Ectodermal cell (in vitro differentiated cells): Measurements from ENCODE around the gene CCNC.

Source experiments
- H3K27ac ChIP-seq: 2 replicates; pipeline ENCODE4 v1.7.0; 2013; ENCODE audit warnings: mild to moderate bottlenecking, low read depth, low read length; ENCODE audit not compliant: insufficient read depth, poor library complexity, severe bottlenecking
- H3K27me3 ChIP-seq: 2 replicates; pipeline ENCODE4 v1.7.0; 2013; ENCODE audit warnings: mild to moderate bottlenecking, low read length; ENCODE audit not compliant: insufficient read depth, control insufficient read depth, poor library complexity, severe bottlenecking
- H3K36me3 ChIP-seq: one replicate; pipeline ENCODE4 v1.7.0; 2013; ENCODE audit warnings: low read length; ENCODE audit not compliant: control insufficient read depth, insufficient read depth
- H3K4me1 ChIP-seq: one replicate; pipeline ENCODE4 v1.7.0; 2013; ENCODE audit warnings: low read length; ENCODE audit not compliant: control insufficient read depth, insufficient read depth
- H3K4me3 ChIP-seq: 2 replicates; pipeline ENCODE4 v1.7.0; 2013; ENCODE audit warnings: low read depth, low read length, control low read depth; ENCODE audit not compliant: insufficient read depth
- H3K9me3 ChIP-seq: 2 replicates; pipeline ENCODE4 v1.7.0; 2013; ENCODE audit warnings: mild to moderate bottlenecking, low read length, moderate library complexity; ENCODE audit not compliant: control insufficient read depth
- WGBS, 2 experiments: methylation state at CpG; one replicate each; pipeline ENCODE4 v1.1.7; 2013; ENCODE audit warnings: missing lambda C conversion rate in 2 of 2; 5-methylcytosine and 5-hydroxymethylcytosine counted together

Gene CCNC

DNA sequence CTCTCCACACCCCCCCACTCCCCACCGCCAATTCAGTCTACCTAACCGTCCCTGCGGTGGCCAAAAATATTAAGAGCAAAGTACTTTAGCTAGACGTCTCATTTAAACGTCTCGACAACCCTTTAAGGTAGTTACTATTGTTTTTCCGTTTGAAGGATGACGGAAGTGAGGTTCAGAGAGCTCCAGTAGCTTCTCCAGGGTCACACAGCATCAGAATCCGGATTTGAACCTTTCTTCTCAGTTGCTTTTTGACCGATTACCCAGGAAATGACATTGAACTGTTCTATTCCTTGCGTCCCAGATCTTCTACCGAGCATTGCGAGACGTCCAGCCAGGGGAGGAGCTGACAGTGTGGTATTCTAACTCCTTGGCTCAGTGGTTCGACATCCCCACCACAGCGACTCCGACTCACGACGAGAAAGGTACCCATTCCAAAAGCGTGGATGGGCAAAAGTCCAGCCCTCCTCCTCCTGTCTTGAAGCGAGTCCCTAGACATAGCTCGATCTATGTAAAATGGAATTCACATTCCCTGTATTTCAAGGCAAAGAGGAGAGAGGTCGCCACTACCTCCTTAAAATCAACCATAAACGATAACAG lies 40.5 kb upstream of the CCNC start:
- Histone ChIP-seq H3K36me3 (no peaks in the 10 kb centered on the region), H3K4me3 (no peak overlapping the region)
- 10 to 11% methylated on average over 23 to 24 of the region's 24 CpGs for WGBS, 2 experiments

DNA sequence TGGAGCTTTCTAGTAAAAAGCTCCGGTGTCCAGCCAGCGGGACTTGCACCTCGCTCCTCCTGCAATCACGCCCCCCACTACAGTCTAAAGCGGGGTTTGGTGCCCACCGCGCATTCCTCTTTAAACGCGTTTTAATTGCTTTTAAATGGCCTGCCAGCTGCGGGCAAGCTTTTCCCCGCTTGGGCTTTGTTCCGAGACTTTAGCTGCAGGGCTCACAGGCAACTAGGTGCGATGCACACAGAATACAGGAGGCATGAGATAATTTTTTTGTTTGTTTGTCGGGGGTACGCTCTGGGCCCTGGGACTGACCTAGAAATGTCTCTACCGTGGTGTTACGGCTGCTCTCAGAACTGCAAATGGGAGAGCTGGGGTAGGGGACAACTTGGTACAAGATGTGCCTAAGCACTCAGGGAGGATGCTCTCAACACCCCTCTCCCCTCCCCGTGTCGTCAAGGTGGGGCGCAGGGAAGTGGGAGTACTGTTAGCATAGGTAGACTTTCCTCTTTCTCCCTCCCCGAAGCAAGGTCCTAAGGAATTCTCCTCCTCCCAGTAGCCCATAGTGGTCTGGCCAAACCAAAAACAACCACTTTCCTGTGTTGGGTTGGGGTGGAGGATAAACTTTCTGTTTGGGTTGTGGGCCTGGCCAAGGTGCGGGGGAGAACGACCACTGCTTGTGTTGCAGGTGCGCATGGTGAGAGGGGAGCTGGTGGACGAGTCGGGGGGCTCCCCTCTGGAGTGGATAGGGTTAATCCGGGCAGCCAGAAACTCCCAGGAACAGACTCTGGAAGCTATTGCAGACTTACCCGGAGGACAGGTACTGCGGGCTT lies 39.8 kb upstream of the CCNC start:
- WGBS, 2 experiments, result 4 to 6% methylated on average over 25 to 29 of the region's 29 CpGs
- Histone ChIP-seq H3K9me3 (no peaks in the 10 kb centered on the region), H3K4me1 (peaks cover 12% of the 10 kb centered on the region), H3K27me3 (peaks cover 100% of the 10 kb centered on the region), H3K27ac (no peak overlapping the region), H3K36me3 (no peaks in the 10 kb centered on the region), H3K4me3 (no peak overlapping the region)

More for the DNA sequence above, 40.5 kb upstream of the CCNC start:
- H3K4me1 ChIP-seq, result peaks cover 8% of the 10 kb centered on the region
- H3K27ac ChIP-seq, result no peak overlapping the region
- H3K27me3 ChIP-seq, result peaks cover 100% of the 10 kb centered on the region
- H3K9me3 ChIP-seq, result no peaks in the 10 kb centered on the region

DNA sequence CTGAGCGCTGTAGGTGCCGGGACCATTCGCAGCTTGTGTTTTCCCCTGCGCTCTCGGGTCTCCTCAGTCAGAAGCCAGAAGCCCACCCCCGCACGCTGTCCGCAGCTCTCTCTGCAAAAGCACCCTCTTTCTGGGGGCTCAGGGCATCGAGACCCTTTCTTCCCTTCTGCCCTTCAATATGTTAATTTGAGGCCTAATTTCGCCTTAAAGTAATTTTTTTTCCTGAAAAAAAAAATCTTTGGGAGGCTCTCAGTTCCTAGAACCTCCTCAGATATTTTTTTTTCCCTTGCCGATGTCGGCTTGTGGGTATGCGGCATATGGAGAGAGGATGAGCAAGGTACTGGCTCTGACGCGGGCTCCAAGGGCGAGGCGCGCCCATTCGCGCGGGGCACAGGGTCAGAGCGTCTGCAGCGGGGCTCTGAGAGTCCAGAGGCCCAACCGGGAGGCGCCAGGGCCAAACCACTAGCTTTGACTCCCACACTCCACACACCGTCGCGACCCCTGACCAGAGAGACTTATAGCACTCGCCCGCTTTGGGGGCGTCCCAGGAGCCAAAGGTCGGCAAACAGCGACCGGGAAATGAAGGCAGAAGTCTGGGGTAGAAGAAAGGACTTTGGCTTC lies 39.1 kb upstream of the CCNC start:
- Histone ChIP-seq H3K36me3 (no peaks in the 10 kb centered on the region), H3K27me3 (peaks cover 100% of the 10 kb centered on the region), H3K9me3 (no peaks in the 10 kb centered on the region), H3K27ac (no peak overlapping the region), H3K4me1 (peaks cover 9% of the 10 kb centered on the region), H3K4me3 (no peak overlapping the region)
- 3 to 4% methylated on average over 34 of the region's 34 CpGs for WGBS, 2 experiments

DNA sequence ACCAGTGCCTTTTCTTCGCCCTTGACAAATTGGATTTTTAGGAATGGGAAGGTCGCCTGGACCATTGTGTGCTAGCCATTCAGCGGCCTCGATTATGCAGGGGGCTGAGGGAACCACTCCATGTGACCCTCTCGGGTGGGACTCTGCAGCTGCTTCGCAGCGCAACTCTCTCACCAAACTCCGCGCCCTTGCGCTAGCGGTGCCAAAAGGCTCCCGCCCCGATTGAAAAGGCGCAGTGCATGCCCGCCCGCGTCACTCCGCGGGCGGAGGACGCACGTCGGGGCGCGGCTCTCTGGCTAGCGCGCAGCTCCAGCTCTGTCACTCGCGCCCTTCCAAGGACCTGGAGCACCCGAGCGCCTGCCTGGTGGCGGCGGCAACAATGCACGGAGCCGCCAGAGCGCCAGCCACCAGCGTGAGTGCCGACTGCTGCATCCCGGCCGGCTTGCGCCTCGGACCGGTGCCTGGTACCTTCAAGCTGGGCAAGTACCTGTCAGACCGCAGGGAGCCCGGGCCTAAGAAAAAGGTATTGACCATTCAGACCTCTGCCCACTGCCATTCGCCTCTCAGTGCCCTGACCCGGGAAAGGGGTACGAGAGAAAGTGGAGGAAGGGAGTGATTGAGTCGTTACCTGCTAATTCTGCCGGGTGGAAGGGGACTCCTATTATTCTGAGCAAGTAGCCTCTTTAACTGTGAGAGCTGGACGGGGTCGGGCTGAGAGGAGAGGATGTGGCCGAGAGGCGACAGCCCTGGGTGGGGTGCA lies 38.4 kb upstream of the CCNC start, which contains the start of gene PRDM13:
PRDM13 (plus strand) TSS at position 178 of the 760 bp plus-strand sequence; CDS start at position 380, 202 bp downstream.
- no peaks in the 10 kb centered on the region for H3K36me3 ChIP-seq
- H3K4me3 ChIP-seq, result no peak within 1 kb of the TSS
- H3K27me3 ChIP-seq, result peaks cover 100% of the 10 kb centered on the region
- H3K4me1 ChIP-seq, result peaks cover 9% of the 10 kb centered on the region
- 1 to 2% methylated on average over 54 of the region's 54 CpGs for WGBS, 2 experiments
- H3K9me3 ChIP-seq, result no peaks in the 10 kb centered on the region
- H3K27ac ChIP-seq, result no peak within 1 kb of the TSS

DNA sequence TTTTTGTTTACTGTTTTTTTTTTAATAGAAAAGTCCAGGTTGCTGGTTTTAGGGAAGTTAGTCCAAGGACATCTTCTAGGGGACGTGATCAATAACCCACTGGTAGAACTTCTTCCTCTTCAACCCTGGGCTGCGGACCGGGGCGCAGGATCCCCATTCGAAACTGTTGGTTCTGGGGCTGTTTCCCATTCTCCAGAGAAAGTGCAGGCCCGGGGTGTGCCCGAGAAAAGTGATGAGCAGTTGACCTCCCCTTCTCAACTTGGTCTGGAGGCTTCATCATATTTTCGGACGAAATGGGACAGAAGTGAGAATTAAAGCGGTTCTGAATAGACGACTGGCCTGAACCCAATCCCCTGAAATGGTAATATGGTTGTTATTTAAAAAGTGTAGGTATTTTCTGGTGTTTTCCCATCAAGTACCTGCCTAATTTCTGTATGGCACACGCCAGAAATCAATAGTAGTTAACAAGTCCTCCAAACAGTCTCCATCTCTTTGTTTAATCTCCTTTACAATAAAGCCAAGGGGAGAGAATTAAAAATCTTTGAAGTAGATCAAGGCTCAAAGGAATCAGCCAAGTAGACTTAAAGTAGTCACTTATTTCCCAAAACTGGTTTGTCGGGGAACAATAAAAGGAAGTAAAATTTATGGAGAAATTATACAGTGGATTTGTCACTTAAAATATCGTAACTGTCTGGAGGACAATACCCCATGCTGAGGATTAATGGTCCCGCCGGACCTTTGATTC lies 37.6 kb upstream of the CCNC start:
- WGBS, 2 experiments, result 12 to 13% methylated on average over 15 to 16 of the region's 16 CpGs
- H3K27ac ChIP-seq, result no peak overlapping the region
- no peaks in the 10 kb centered on the region for H3K36me3 ChIP-seq
- H3K27me3 ChIP-seq, result peaks cover 100% of the 10 kb centered on the region
- H3K9me3 ChIP-seq, result no peaks in the 10 kb centered on the region
- H3K4me3 ChIP-seq, result no peak overlapping the region
- H3K4me1 ChIP-seq, result peaks cover 9% of the 10 kb centered on the region

DNA sequence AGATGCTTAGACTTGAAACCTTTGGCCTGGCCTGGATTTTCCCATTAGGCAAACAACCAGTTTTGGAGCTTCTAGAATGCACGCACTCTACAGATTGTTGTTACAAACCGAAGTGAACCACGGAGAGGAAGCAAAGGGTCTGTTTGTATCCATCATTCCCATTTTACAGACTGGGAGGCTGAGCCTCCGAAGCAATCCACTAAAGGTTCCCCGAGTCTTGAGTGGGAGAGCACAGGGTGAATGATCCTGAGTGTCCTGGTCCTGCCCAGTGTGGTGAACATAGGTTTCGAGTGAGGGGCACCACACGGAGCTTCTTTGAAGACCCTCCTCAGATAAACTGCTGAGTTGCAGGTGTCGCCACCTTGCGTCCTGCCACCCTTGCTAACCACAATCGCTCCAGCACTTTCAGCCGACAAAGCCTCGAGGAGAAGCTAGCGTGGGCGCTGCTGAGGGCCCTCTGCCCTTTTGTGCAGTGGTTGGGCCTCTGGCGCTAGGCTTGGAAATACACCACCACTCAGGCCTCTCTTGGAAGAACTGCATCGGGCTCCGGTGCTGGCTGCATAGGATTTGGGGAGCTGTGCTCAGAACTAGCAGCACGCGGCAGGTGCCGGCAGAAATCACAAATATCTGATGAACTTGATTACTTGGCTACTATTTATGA lies 36.7 kb upstream of the CCNC start:
- Histone ChIP-seq H3K27me3 (peaks cover 100% of the 10 kb centered on the region), H3K9me3 (no peaks in the 10 kb centered on the region), H3K27ac (no peak overlapping the region), H3K4me3 (no peak overlapping the region), H3K36me3 (no peaks in the 10 kb centered on the region), H3K4me1 (peaks cover 9% of the 10 kb centered on the region)
- 5 to 7% methylated on average over 20 of the region's 20 CpGs for WGBS, 2 experiments

DNA sequence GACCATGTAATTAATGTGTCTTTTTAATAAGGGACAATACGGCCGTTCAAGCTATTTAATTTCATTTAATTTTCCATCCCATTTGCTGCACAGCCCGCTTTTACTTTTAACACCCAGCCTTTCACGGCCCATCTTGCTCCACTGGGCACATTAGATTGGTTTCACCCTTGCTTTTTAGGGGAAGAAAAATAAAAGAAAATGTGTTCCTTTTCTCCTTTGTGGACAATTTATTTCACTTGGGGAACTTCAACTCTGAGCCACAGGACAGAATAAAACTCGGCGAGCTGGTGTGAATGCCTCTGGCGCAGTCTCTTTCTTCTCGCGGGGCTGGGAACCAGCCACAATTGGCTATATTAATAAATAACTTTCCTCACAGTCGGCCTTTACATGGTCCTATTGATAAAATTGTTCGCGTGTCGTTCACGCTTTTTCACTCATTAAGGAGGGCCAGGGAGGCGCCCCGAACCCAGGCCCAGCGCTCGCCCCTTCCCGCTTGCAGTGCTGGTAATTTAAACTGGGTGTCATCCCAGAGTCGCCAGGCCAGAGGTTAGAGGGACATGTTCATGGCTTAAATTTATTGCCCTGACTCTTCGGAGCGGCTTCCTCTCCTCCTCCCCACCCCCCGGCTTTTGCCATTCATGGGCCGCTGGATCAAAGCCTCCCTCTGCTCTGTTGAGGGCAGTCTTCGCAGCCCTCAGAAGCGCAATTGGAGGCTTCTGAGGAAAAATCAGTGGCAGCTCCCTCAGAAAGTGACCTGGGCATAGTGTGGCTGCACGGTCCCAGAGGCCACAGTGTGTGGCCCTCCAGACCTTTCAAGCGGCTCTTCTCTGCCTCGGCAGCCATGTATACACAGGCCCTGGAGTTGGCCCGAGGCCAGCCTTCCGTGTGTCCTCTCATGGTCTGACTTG lies 36.0 kb upstream of the CCNC start:
- Histone ChIP-seq H3K4me1 (peaks cover 9% of the 10 kb centered on the region), H3K36me3 (no peaks in the 10 kb centered on the region), H3K27me3 (peaks cover 100% of the 10 kb centered on the region), H3K9me3 (no peaks in the 10 kb centered on the region), H3K4me3 (no peak overlapping the region), H3K27ac (no peak overlapping the region)
- 8 to 9% methylated on average over 30 to 31 of the region's 31 CpGs for WGBS, 2 experiments

DNA sequence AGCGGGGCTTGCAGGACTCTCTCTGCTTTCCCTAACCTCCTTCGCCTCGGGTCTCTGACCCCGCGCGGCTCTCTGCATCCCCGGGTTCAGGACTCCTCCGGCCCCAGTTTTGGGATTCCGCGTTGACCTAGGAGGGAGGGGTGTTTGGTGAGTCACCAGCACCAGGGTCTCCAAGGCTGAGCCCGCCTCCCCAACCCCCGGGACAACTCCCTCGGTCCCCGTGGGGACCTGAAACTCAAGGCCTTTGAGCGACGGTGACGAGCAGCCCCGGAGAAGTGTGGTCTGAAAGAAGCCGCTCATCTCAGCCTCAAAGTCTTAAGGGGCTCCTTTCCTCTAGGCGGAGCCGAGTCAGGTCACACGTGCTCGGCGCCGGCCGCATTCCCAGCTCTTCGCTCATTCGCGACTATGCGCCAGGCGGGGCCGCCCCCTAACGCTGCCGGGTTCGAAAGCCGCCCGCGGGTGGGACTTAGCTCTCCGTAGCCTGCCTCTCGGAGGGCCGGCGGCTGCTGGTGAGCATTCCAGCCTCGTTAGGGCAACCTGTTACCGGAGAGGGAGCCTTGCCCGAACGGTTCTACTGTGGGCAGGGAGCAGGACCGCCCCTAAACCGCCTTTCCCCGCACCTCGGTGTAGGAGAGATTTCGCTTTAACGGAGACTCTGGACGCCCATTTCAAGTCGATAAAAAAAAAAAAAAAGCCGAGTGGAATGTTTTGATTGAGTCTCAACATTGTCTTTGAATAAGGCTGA lies 35.1 kb upstream of the CCNC start:
- no peaks in the 10 kb centered on the region for H3K36me3 ChIP-seq
- H3K27ac ChIP-seq, result no peak overlapping the region
- H3K27me3 ChIP-seq, result peaks cover 100% of the 10 kb centered on the region
- peaks cover 9% of the 10 kb centered on the region for H3K4me1 ChIP-seq
- H3K4me3 ChIP-seq, result peak overlapping the region; percentile 23
- WGBS, 2 experiments, result 1% methylated on average over 55 of the region's 55 CpGs
- no peaks in the 10 kb centered on the region for H3K9me3 ChIP-seq
